CMK (cell line): ENCODE measurements around the gene CACNA1B.
A peak's percentile ranks its signal among the peaks of the same experiment; 100 is the strongest.

ENCODE experiments used
- DNase-seq: peaks from one replicate; pipeline ENCODE4 v3.0.0-alpha.2; 2010; ENCODE audit warnings: low read depth

Gene CACNA1B

GRCh38 chr9:138053321-138053868 is 175.8 kb downstream of the CACNA1B start:
- peak; percentile 25 for DNase-seq

- DNase-seq: no peak
Observed at GRCh38 chr9:138053996-138054752, 176.6 kb downstream of the CACNA1B start.

- no peak for DNase-seq
Observed at GRCh38 chr9:138057726-138058125, 180.1 kb downstream of the CACNA1B start.

GRCh38 chr9:138058181-138058580 is 180.6 kb downstream of the CACNA1B start:
- no peak for DNase-seq

GRCh38 chr9:138059196-138059595 is 181.6 kb downstream of the CACNA1B start:
- no peak for DNase-seq

GRCh38 chr9:138060365-138060764 is 182.8 kb downstream of the CACNA1B start:
- DNase-seq: no peak

GRCh38 chr9:138060881-138061280 is 183.3 kb downstream of the CACNA1B start:
- DNase-seq: no peak

GRCh38 chr9:138061631-138062030 is 184.0 kb downstream of the CACNA1B start:
- DNase-seq: no peak

GRCh38 chr9:138062196-138062595 is 184.6 kb downstream of the CACNA1B start:
- DNase-seq: no peak

GRCh38 chr9:138063033-138063432 is 185.5 kb downstream of the CACNA1B start:
- no peak for DNase-seq

- DNase-seq: no peak
Observed at GRCh38 chr9:138063785-138064184, 186.2 kb downstream of the CACNA1B start.

GRCh38 chr9:138064547-138064946 is 187.0 kb downstream of the CACNA1B start:
- DNase-seq: no peak

- no peak for DNase-seq
Observed at GRCh38 chr9:138065287-138065686, 187.7 kb downstream of the CACNA1B start.

GRCh38 chr9:138066049-138066448 is 188.5 kb downstream of the CACNA1B start:
- DNase-seq: no peak

GRCh38 chr9:138067613-138068367 is 190.2 kb downstream of the CACNA1B start:
- DNase-seq: no peak

- no peak for DNase-seq
Observed at GRCh38 chr9:138068601-138069035, 191.0 kb downstream of the CACNA1B start.

- no peak for DNase-seq
Observed at GRCh38 chr9:138069731-138070456, 192.3 kb downstream of the CACNA1B start.

GRCh38 chr9:138070815-138071214 is 193.2 kb downstream of the CACNA1B start:
- DNase-seq: no peak

- no peak for DNase-seq
Observed at GRCh38 chr9:138071292-138071691, 193.7 kb downstream of the CACNA1B start.

- DNase-seq: no peak
Observed at GRCh38 chr9:138071731-138072130, 194.1 kb downstream of the CACNA1B start.

- DNase-seq: no peak
Observed at GRCh38 chr9:138072161-138072842, 194.7 kb downstream of the CACNA1B start.

- no peak for DNase-seq
Observed at GRCh38 chr9:138072897-138073296, 195.3 kb downstream of the CACNA1B start.
